COLO829 (cell line): Measurements from ENCODE around the gene PRSS48.
"Not testable (repeated sequence)": the region's sequence is repeated elsewhere in the genome, so short reads cannot be mapped to it uniquely, and the experiment has no call there.

Experiments
- DNase-seq: peaks from one replicate; pipeline ENCODE4 v3.0.0; 2012; ENCODE audit warnings: low spot score

Gene PRSS48

GRCh38 chr4:151260526-151260925, 16.4 kb upstream of the PRSS48 start:
- no peak for DNase-seq

- DNase-seq, result no peak
Measured at GRCh38 chr4:151263455-151263854, 13.5 kb upstream of the PRSS48 start.

- DNase-seq, result no peak
Measured at GRCh38 chr4:151266497-151266896, 10.5 kb upstream of the PRSS48 start.

- DNase-seq, result no peak
Measured at GRCh38 chr4:151267104-151267503, 9.9 kb upstream of the PRSS48 start.

- DNase-seq, result no peak
Measured at GRCh38 chr4:151267822-151268535, 9.0 kb upstream of the PRSS48 start.

GRCh38 chr4:151268905-151269304, 8.1 kb upstream of the PRSS48 start:
- DNase-seq, result not testable (repeated sequence)

GRCh38 chr4:151284534-151285245, 7.7 kb downstream of the PRSS48 start:
- no peak for DNase-seq

GRCh38 chr4:151287409-151287808, 10.4 kb downstream of the PRSS48 start:
- no peak for DNase-seq

- peak; percentile 70 for DNase-seq
Measured at GRCh38 chr4:151291485-151291884, 14.5 kb downstream of the PRSS48 start.

- no peak for DNase-seq
Measured at GRCh38 chr4:151292038-151292437, 15.1 kb downstream of the PRSS48 start.

- DNase-seq, result no peak
Measured at GRCh38 chr4:151294833-151295496, 18.0 kb downstream of the PRSS48 start.

GRCh38 chr4:151296227-151296626, 19.3 kb downstream of the PRSS48 start:
- DNase-seq, result no peak

GRCh38 chr4:151297170-151297569, 20.2 kb downstream of the PRSS48 start:
- DNase-seq, result no peak

- DNase-seq, result peak; percentile 78
Measured at GRCh38 chr4:151302432-151302831, 25.5 kb downstream of the PRSS48 start.

- no peak for DNase-seq
Measured at GRCh38 chr4:151304226-151304625, 27.3 kb downstream of the PRSS48 start.

GRCh38 chr4:151304755-151305154, 27.8 kb downstream of the PRSS48 start:
- no peak for DNase-seq

GRCh38 chr4:151310124-151310728, 33.3 kb downstream of the PRSS48 start:
- no peak for DNase-seq

GRCh38 chr4:151313306-151314009, 36.5 kb downstream of the PRSS48 start:
- DNase-seq, result no peak

GRCh38 chr4:151314010-151314355, 37.0 kb downstream of the PRSS48 start:
- DNase-seq, result no peak

GRCh38 chr4:151314479-151314878, 37.5 kb downstream of the PRSS48 start:
- no peak for DNase-seq

- DNase-seq, result peak; percentile 45
Measured at GRCh38 chr4:151315212-151315886, 38.4 kb downstream of the PRSS48 start.

- no peak for DNase-seq
Measured at GRCh38 chr4:151316645-151317044, 39.7 kb downstream of the PRSS48 start.
